Left hindlimb (tissue), 1 donor: ENCODE data around the gene TTF2.

Experiments used
- DNase-seq: peaks from one replicate; pipeline ENCODE4 v3.0.0-alpha.2; 2018

TTF2 gene

DNA sequence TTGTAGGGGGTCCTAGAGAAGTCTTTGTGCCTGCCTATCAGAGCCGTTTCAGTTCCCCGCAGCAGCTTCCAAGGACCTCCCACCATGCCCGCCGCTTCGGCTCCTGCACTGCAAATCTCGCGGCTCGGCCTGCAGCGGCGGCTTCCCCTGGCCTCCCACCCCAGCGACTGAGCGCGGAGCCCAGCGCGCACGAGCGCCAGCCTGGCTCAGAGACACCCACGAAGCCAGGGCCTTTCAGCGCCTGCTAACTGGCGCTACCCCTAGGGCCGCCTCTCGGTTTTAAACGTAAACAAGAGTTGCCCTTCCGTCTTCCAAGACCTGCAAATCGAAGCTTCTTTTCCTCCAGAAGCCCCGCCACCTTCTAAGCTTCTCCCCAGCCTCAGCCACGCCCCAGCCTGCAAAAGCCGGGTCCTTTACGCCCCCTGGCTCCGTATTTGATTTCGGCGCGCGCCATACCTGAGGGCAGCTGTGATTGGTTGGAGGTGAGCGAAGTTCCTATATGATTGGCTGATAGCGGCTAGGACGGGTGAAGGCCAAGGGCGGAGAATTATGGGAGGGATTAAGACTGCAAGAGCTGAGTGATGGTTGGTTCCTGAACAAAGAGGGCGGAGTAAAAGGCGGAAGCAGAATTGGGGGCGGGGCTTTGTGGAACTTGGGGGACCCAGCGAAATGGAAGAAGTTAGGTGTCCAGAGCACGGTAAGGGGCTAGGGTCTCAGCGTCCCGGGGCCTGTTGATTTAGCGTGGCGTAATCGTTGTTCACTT, at the start of gene TTF2:
Gene TTF2 (plus strand): TSS at position 649 of the 763 bp plus-strand sequence. CDS start 21 bp downstream, at position 670.
- DNase-seq, result peak; percentile 97

GRCh38 chr1:117011334-117011733, 48.8 kb upstream of the TTF2 start:
- DNase-seq, result no peak

- no peak for DNase-seq
These were observed 46.7 kb upstream of the TTF2 start for GRCh38 chr1:117013309-117013858.

- no peak for DNase-seq
These were observed 45.9 kb upstream of the TTF2 start for GRCh38 chr1:117014209-117014608.

- DNase-seq, result no peak
These were observed 44.4 kb upstream of the TTF2 start for GRCh38 chr1:117015724-117016123.

GRCh38 chr1:117017062-117017461, 43.1 kb upstream of the TTF2 start:
- DNase-seq, result no peak

DNA sequence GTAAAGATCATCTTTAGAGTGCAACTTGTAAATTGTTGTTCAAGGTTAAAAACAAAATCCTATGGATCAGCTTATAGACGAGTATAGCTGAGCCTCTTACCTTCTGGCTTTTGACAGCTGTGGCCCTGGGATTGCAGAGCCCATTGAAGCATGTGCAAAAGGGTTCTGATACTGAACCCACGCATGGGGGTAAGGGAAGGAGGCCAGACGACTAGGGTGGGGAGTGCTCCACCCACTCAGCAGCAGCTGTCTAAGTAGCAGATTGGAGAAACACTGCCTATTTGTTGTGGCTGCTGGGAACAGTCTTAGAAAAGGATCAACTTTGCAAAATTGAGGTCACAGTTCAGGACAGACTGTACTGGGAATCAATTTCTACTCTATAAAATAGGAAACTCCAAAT, 42.5 kb upstream of the TTF2 start:
- no peak for DNase-seq

DNA sequence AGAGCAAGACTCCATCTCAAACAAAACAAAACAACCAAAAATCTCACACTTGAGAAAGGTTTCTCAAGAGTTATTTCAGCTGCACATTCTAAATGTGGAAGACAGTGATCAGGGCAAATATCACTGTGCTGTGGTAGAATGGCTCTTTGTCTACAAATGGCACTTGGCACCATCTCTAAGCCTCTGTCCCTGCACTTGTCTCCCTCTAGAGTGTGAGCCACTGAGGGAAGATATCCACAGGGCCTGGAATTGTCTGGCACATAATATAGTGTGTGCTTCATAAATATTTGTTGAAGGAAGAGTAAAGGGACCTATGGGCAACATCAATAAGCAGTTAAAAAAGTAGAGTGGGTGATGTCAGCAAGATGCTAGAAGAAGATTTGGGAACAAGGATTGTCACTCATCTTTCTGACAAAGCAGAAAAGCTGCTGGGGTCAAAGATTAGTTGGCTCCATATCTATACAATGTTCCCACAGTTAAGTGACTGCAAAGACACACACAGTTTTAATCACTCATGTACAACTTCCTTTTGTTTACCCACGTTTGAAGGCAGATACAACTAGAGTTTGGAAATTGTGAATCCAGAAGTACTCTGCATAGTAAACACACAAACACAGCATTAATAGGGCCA, 39.5 kb upstream of the TTF2 start:
- DNase-seq, result no peak

DNA sequence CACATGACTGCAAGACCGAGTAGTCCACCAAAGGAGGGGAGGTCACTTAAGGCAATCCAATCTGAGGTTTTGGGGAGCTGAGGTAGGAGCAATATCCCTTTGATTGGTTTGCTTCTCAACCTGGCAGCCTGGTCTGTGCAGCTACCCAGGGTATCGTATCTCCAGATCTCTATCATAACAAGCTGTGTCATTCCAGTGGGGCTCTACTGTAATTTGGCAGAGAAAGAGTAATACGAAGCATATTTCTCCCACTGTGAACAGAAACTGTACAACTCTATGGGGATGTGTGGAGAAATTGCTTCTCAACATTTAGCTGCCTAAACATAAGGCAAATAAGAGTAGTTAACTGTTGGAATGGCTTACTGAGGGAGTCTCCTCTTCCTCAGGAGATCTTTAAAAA, 38.0 kb upstream of the TTF2 start:
- DNase-seq, result no peak

- DNase-seq, result no peak
These were observed 34.6 kb upstream of the TTF2 start for GRCh38 chr1:117025568-117025967.

DNA sequence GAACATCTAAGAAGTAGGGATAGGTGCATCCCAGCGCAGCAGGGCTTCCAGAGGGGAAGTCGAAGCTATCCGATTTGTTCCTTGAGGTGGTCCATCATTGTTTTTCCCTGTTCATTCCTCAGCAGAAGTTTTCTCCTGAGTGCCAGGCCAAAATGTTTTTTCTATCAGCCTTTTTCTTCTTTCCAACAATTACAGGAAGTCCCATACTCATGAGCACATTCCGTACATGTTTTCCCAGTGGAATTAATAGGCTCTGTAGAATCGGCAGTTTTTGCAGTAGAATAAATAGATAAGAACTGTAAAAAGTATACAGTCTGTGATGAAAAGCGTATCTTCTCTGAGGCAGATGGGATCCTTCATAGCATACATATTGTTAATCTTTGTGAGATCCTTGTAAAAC, 33.8 kb upstream of the TTF2 start:
- no peak for DNase-seq

DNA sequence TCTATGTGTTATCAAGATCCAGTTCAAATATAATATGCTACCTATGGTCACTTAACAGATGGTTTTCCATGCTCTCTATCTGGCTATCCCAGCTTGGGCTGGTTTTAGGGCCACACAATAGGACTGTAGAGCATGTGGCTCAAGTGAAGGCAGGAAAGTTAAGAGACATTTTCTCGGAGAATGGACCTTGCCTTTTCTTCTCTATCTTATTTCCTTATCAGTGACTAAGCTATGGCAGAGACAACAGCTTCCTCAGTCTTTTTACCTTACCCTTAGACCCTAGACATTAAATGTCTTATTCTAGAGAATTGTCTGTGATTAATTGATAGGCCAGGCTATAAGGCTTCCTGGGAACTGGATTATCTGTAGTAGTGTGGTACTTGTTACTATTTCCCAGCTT, 30.4 kb upstream of the TTF2 start:
- DNase-seq, result no peak

DNA sequence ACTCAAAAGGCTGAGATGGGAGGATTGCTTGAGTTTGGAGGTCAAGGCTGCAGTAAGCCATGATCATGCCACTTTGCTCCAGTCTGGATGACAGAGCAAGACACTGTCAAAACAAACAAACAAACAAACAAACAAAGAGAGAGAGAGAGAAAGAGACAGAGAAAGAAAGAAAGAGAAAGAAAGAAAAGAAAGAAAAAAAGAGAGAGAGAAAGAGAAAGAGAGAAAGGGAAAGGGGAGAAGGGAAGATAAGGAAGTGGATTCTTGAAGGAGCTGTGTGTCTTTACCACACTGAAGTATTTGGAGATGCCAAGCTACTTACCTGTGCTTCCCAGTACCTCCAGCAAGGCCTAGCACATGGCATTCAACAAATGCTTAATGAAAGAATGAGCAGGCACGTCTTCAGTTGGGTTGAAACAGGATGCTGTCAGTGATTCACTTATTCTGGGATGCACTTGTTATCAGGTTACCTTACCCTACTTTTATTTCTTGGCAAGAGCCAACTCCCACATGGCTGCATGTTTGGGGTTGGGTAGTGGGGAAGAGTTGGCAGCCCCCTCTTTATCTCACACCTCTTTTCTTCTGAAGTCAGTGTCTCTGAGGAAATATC, 29.8 kb upstream of the TTF2 start:
- no peak for DNase-seq

GRCh38 chr1:117032266-117032665, 27.9 kb upstream of the TTF2 start:
- no peak for DNase-seq

DNA sequence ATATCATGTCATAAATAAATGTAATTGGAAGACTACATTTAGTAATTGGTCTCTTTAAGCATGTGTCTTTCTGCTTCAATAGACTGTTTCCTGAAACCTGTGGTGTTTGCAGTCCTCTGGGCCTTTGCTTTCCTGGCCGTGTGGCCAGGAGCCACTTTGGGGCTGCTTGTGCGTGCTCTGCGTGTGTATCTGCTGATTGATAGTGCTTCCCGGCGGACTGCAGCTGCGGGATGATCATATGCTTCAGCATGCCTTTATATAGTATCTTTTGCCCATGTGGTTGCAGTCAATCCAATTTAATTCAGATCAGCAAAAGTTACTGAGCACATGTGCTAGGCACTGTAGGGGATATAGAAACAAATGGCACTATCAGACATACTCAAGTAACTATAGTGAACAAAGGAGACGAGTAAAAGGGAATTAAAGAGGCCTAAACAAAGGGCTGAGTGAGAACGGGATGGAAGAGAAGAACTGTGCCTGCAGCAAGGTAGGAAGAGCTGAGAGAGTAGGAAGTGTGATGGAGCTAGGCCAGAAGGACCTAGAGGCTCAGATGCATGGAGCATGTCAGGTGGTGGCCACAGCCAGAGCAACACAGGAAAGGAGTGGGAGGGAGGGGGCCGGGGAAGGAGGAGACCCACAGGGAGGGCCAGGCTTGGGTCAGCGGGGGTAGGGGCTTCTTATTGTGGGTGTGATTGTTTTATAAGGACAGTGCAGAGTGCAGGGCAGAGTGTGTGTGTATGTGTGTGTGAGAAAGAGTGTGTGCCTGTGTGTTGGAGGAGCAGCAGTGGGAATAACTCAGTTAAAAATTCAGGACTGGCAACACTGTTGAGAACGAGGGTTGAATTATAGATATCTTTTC, 27.2 kb upstream of the TTF2 start:
- no peak for DNase-seq

GRCh38 chr1:117033772-117034171, 26.4 kb upstream of the TTF2 start:
- DNase-seq, result no peak

GRCh38 chr1:117034791-117035290, 25.3 kb upstream of the TTF2 start:
- no peak for DNase-seq

DNA sequence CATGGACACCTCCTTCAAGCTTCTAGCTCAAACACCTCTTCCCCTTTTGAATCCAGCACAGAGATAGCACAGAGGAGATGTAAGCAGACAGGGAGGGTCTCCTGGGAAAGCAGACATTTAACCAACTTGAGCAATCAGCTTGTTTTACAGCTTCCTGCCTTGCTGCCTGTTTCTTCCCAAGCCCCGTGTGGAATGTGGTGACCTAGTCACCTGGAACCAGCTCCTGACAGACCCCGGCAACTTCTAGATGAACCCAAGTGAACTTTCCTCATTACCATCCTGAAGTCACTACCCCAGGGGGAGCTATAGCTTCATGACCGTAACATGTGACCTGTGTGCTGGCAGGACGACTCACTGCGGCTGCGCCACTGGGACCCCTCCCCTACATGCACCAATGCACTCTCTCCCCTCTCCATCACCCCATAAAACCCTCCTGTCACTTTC, 24.1 kb upstream of the TTF2 start:
- no peak for DNase-seq

- DNase-seq, result no peak
These were observed 22.3 kb upstream of the TTF2 start for GRCh38 chr1:117037802-117038201.

GRCh38 chr1:117038236-117038635, 21.9 kb upstream of the TTF2 start:
- DNase-seq, result no peak

- DNase-seq, result no peak
These were observed 15.9 kb upstream of the TTF2 start for GRCh38 chr1:117044217-117044616.

DNA sequence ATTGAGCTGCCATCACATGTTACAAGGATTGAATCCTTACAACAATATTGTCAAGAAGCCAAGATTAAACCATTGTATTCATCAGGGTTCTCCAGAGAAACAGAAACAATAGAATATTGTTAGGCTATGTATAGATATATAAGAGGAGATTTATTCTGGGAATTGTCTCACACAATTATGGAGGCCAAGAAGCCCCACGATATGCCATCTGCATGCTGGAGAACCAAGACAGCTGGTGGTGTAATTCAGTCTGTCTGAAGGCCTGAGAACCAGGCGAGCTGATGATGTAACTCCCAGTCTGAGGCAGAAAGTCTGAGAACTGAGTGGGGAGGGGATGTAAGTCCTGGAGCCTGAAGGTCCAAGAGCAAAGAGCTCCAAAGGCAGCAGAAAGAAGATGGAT, 14.5 kb upstream of the TTF2 start:
- no peak for DNase-seq

- no peak for DNase-seq
These were observed 13.3 kb upstream of the TTF2 start for GRCh38 chr1:117046781-117047180.
